Neural cell (in vitro differentiated cells): ENCODE data around the gene TMEM61.

ENCODE experiments used
- EP300 ChIP-seq: fragments of 450-650 bp; conservative IDR thresholded peaks from 2 replicates; pipeline ENCODE4 v1.6.1; 2014; ENCODE audit warnings: antibody characterized with exemption, mild to moderate bottlenecking, moderate library complexity; ENCODE audit not compliant: poor library complexity, severe bottlenecking
- RAD21 ChIP-seq: fragments of 450-650 bp; conservative IDR thresholded peaks from 2 replicates; pipeline ENCODE4 v1.6.1; 2014; ENCODE audit warnings: antibody characterized with exemption, mild to moderate bottlenecking, moderate library complexity
- TF ChIP-seq, protein P1 (sequence below): fragments of 450-650 bp; IDR thresholded peaks from 2 replicates; pipeline ENCODE4 v1.5.1; 2014; ENCODE audit warnings: antibody characterized with exemption, mild to moderate bottlenecking, moderate library complexity; ENCODE audit not compliant: poor library complexity, severe bottlenecking
- TF ChIP-seq, protein P2 (sequence below): IDR thresholded peaks from 2 replicates; pipeline ENCODE4 v1.6.1; 2012; ENCODE audit warnings: borderline replicate concordance

DNA sequence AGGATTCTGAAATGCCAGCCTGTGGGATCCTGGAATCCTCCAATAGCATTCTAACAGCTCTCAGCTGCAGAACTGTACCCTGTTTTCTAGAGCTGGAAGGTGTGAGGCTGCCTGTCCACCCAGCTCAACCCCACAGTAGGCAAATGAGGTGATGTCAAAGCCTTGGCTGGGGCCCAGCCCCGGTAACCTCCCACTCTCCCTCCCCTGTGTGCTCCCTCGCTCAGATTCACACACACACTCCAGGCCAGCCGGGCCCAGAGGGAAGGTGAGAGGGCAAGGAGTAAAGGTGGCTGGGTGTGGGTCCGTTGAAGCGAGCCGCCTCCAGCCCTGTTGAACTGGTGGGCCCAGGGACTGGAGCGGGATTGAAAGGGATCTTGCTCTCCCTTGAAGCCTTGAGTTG is 18.2 kb downstream of the TMEM61 start, which contains the start of gene BSND:
- TF ChIP-seq, protein P1, sequence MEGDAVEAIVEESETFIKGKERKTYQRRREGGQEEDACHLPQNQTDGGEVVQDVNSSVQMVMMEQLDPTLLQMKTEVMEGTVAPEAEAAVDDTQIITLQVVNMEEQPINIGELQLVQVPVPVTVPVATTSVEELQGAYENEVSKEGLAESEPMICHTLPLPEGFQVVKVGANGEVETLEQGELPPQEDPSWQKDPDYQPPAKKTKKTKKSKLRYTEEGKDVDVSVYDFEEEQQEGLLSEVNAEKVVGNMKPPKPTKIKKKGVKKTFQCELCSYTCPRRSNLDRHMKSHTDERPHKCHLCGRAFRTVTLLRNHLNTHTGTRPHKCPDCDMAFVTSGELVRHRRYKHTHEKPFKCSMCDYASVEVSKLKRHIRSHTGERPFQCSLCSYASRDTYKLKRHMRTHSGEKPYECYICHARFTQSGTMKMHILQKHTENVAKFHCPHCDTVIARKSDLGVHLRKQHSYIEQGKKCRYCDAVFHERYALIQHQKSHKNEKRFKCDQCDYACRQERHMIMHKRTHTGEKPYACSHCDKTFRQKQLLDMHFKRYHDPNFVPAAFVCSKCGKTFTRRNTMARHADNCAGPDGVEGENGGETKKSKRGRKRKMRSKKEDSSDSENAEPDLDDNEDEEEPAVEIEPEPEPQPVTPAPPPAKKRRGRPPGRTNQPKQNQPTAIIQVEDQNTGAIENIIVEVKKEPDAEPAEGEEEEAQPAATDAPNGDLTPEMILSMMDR, result no peak
- TF ChIP-seq RAD21, result no peak
- TF ChIP-seq, protein P2, sequence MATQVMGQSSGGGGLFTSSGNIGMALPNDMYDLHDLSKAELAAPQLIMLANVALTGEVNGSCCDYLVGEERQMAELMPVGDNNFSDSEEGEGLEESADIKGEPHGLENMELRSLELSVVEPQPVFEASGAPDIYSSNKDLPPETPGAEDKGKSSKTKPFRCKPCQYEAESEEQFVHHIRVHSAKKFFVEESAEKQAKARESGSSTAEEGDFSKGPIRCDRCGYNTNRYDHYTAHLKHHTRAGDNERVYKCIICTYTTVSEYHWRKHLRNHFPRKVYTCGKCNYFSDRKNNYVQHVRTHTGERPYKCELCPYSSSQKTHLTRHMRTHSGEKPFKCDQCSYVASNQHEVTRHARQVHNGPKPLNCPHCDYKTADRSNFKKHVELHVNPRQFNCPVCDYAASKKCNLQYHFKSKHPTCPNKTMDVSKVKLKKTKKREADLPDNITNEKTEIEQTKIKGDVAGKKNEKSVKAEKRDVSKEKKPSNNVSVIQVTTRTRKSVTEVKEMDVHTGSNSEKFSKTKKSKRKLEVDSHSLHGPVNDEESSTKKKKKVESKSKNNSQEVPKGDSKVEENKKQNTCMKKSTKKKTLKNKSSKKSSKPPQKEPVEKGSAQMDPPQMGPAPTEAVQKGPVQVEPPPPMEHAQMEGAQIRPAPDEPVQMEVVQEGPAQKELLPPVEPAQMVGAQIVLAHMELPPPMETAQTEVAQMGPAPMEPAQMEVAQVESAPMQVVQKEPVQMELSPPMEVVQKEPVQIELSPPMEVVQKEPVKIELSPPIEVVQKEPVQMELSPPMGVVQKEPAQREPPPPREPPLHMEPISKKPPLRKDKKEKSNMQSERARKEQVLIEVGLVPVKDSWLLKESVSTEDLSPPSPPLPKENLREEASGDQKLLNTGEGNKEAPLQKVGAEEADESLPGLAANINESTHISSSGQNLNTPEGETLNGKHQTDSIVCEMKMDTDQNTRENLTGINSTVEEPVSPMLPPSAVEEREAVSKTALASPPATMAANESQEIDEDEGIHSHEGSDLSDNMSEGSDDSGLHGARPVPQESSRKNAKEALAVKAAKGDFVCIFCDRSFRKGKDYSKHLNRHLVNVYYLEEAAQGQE, result no peak
- no peak for TF ChIP-seq EP300
